OCI-LY3 (cell line): ENCODE measurements around the gene SATB2.

Source experiments
- H2AFZ ChIP-seq: fragments of 200-600, 300-600 bp; shearing (Covaris generic); 2 replicates; pipeline ENCODE4 v1.6.0; 2014; ENCODE audit warnings: antibody characterized with exemption, low read depth, low read length
- H3K27ac ChIP-seq: fragments of 200-600, 300-600 bp; sonication (generic); 2 replicates; pipeline ENCODE4 v1.5.1; 2014; ENCODE audit warnings: mild to moderate bottlenecking, low read length, moderate library complexity, mixed read lengths
- H3K27me3 ChIP-seq: fragments of 200-600, 300-600 bp; sonication (generic); 2 replicates; pipeline ENCODE4 v1.6.1; 2014; ENCODE audit warnings: low read depth, low read length, mixed read lengths
- H3K36me3 ChIP-seq: fragments of 200-600, 300-600 bp; sonication (generic); replicated peaks from 2 replicates; pipeline ENCODE3; 2014; ENCODE audit warnings: low read depth, low read length, mixed read lengths
- H3K4me1 ChIP-seq: fragments of 300-600, 200-600 bp; sonication (generic); 2 replicates; pipeline ENCODE4 v1.6.1; 2014; ENCODE audit warnings: low read length, mixed read lengths
- H3K4me2 ChIP-seq: fragments of 200-600, 300-600 bp; sonication (generic); 2 replicates; pipeline ENCODE4 v1.6.1; 2014; ENCODE audit warnings: low read length, mixed read lengths
- H3K4me3 ChIP-seq: fragments of 300-600, 200-600 bp; sonication (generic); 2 replicates; pipeline ENCODE4 v1.5.1; 2014; ENCODE audit warnings: antibody characterized with exemption, mild to moderate bottlenecking, low read length, moderate library complexity
- H3K79me2 ChIP-seq: fragments of 300-600, 200-600 bp; shearing (Covaris generic); 2 replicates; pipeline ENCODE4 v1.6.1; 2014; ENCODE audit warnings: mild to moderate bottlenecking, low read length, mixed read lengths
- H3K9ac ChIP-seq: fragments of 300-600, 200-600 bp; shearing (Covaris generic); 2 replicates; pipeline ENCODE4 v1.6.0; 2014; ENCODE audit warnings: mild to moderate bottlenecking, low read length, moderate library complexity
- H3K9me3 ChIP-seq: fragments of 200-600, 300-600 bp; shearing (Covaris generic); 2 replicates; pipeline ENCODE4 v1.6.1; 2014; ENCODE audit warnings: low read length, mixed read lengths; ENCODE audit not compliant: insufficient read depth
- H4K20me1 ChIP-seq: fragments of 200-600, 300-600 bp; sonication (generic); 2 replicates; pipeline ENCODE4 v1.6.1; 2016; ENCODE audit warnings: low read length, mixed read lengths; ENCODE audit not compliant: insufficient read depth
- EZH2phosphoT487 ChIP-seq: fragments of 200-600 bp; shearing (Covaris generic); IDR thresholded peaks from 2 replicates; pipeline ENCODE4 v1.6.1; 2018; ENCODE audit warnings: antibody characterized with exemption, mixed run types, low read depth
- TF ChIP-seq, protein P1 (sequence below): fragments of 200-600, 300-600 bp; sonication (generic); IDR thresholded peaks from 2 replicates; pipeline ENCODE4 v1.5.1; 2014; ENCODE audit warnings: antibody characterized with exemption, low read length, low read depth

The SATB2 gene

DNA sequence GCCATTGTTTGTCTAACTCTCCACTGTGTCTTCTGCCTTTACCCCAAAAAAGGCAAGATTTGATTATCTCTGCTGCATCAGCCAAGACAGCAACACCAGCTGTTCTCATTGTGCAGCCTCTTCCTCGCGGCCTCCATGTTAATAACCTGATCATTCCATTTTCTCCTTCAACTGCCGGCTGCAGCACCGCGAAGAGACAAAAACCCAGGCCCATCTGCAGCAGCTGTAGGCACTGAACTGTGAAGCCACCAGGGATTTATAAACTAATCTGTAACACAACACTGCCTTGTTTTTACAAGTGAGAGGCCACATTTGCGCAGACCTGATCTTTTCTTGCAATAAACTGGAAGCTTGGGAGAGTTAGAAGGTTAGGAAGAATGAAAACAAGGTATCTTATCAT, 147.8 kb downstream of the SATB2 start:
- H3K9ac ChIP-seq: no peak overlapping the region
- TF ChIP-seq EZH2phosphoT487: no peak
- TF ChIP-seq, protein P1, sequence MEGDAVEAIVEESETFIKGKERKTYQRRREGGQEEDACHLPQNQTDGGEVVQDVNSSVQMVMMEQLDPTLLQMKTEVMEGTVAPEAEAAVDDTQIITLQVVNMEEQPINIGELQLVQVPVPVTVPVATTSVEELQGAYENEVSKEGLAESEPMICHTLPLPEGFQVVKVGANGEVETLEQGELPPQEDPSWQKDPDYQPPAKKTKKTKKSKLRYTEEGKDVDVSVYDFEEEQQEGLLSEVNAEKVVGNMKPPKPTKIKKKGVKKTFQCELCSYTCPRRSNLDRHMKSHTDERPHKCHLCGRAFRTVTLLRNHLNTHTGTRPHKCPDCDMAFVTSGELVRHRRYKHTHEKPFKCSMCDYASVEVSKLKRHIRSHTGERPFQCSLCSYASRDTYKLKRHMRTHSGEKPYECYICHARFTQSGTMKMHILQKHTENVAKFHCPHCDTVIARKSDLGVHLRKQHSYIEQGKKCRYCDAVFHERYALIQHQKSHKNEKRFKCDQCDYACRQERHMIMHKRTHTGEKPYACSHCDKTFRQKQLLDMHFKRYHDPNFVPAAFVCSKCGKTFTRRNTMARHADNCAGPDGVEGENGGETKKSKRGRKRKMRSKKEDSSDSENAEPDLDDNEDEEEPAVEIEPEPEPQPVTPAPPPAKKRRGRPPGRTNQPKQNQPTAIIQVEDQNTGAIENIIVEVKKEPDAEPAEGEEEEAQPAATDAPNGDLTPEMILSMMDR: no peak

DNA sequence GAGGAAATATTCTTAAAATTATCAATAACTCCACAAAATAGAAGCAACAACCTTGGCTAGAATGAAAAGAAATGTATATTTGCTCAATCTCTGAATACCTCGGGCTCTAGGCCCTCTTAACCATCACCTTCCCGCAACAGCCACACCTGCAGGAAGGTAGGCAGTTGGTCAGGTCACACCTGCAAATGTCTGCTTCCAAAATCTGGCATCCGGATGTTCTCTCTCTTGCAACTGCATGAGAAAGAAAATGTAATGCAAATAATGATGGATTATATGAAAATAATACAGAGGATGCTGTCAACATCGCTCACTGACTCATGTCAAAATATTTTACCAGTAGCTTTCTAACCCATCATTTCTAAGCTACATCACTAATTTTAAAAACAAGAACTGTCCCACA, 148.3 kb downstream of the SATB2 start:
- Histone ChIP-seq H3K9ac (no peak overlapping the region), H3K27me3 (no peaks in the 10 kb centered on the region), H3K27ac (no peak overlapping the region), H3K4me1 (no peaks in the 10 kb centered on the region), H3K4me2 (no peak overlapping the region), H3K36me3 (no peaks in the 10 kb centered on the region), H2AFZ (no peak overlapping the region), H3K79me2 (no peaks in the 10 kb centered on the region), H4K20me1 (no peaks in the 10 kb centered on the region), H3K4me3 (no peak overlapping the region), H3K9me3 (peaks cover 10% of the 10 kb centered on the region; the same call in 1 of the 2 replicates)
- no peak for TF ChIP-seq EZH2phosphoT487

More for the DNA sequence above, 147.8 kb downstream of the SATB2 start:
- H3K4me3 ChIP-seq: no peak overlapping the region
- no peaks in the 10 kb centered on the region for H3K27me3 ChIP-seq
- no peaks in the 10 kb centered on the region for H3K4me1 ChIP-seq
- peaks cover 10% of the 10 kb centered on the region; the same call in 1 of the 2 replicates for H3K9me3 ChIP-seq
- no peaks in the 10 kb centered on the region for H3K79me2 ChIP-seq
- H3K36me3 ChIP-seq: no peaks in the 10 kb centered on the region
- no peak overlapping the region for H3K4me2 ChIP-seq
- no peak overlapping the region for H2AFZ ChIP-seq
- no peaks in the 10 kb centered on the region for H4K20me1 ChIP-seq
- H3K27ac ChIP-seq: no peak overlapping the region

DNA sequence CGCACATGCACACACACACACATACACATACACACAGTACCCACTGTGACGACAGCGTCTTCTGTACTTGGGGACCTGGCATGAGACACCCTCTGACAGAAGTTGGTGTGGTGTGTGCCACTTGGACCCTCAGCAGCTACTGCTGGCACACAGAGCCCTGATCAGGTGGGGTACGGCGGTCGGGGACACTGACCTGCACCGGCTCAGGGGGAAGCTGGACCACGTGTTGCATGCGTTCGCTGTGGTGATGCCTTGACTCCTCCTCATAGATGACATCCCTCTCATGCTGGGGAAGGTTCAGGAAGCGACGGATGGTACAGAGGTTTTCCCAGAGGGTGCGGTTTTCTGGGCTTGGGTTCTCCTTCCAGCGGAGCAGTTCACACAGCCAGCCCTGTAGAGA, 149.2 kb downstream of the SATB2 start:
- TF ChIP-seq, protein P1: no peak
- no peak for TF ChIP-seq EZH2phosphoT487
- Histone ChIP-seq H3K79me2 (no peaks in the 10 kb centered on the region), H3K4me1 (no peaks in the 10 kb centered on the region), H3K36me3 (no peaks in the 10 kb centered on the region), H3K9ac (no peak overlapping the region), H3K27me3 (no peaks in the 10 kb centered on the region), H3K4me2 (no peak overlapping the region), H3K4me3 (no peak overlapping the region), H3K9me3 (peaks cover 10% of the 10 kb centered on the region; the same call in 1 of the 2 replicates), H3K27ac (no peak overlapping the region), H2AFZ (no peak overlapping the region), H4K20me1 (no peaks in the 10 kb centered on the region)

DNA sequence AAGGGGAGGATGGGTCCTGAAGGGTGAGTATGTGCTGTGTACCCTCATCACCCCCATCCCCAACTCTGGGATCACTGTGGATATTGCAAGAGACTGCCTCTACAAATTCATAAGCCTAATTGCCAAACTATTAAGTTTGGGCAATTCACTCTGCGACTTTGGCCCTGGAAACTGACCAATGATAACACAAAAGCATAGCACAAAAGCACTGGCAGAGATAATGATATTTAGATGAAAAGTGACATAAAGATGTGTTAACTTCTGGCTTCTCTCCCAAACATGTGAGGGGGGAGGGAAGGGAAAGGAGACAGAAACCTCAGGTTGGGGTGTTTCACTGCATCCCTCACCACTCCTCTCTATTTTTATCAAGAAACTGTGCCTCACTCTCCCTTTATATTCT, 150.3 kb downstream of the SATB2 start:
- no peaks in the 10 kb centered on the region for H3K79me2 ChIP-seq
- TF ChIP-seq EZH2phosphoT487: no peak
- TF ChIP-seq, protein P1: no peak
- H3K4me3 ChIP-seq: no peak overlapping the region
- no peak overlapping the region for H3K27ac ChIP-seq
- H2AFZ ChIP-seq: no peak overlapping the region
- no peak overlapping the region for H3K9ac ChIP-seq
- H3K9me3 ChIP-seq: peaks cover 10% of the 10 kb centered on the region; the same call in 1 of the 2 replicates
- H3K27me3 ChIP-seq: no peaks in the 10 kb centered on the region
- no peaks in the 10 kb centered on the region for H3K4me1 ChIP-seq
- no peaks in the 10 kb centered on the region for H3K36me3 ChIP-seq
- H4K20me1 ChIP-seq: no peaks in the 10 kb centered on the region
- no peak overlapping the region for H3K4me2 ChIP-seq
